Endothelial cell of umbilical vein (primary cell): ENCODE measurements around the gene ACTN3. TPM values are rescaled to one million over a fixed set of nuclear protein-coding genes. Genes with fewer than 3 reads are reported as not detected.

Source experiments
- BruUV-seq: library from RNA; stranded (reverse); fragments of 400-500 nt; replicated peaks from 2 replicates; lab custom pipeline; 2021; lab: Mats Ljungman, UMichigan
- CTCF ChIA-PET: fragments of 300-600, 350-600 bp; sonication (Branson Sonifier 250); formaldehyde crosslinking; loops from one replicate; lab custom pipeline; 2021; ENCODE audit warnings: antibody characterized with exemption, inconsistent platforms; lab: Charles Lee
- POLR2A ChIA-PET: fragments of 300-600, 350-600 bp; sonication (Branson Sonifier 250); formaldehyde crosslinking; loops from one replicate; lab custom pipeline; 2021; ENCODE audit warnings: antibody characterized with exemption, inconsistent platforms; lab: Charles Lee
- DNase-seq: peaks from one replicate; pipeline ENCODE4 v3.0.0-alpha.2; 2011; ENCODE audit warnings: low read depth, low spot score
- FAIRE-seq: peaks from 2 replicates; lab custom pipeline; 2011; peaks lifted over from hg19 to GRCh38; lab: Jason Lieb, UNC
- H2AFZ ChIP-seq: 2 replicates; pipeline ENCODE4 v1.6.0; 2012; ENCODE audit warnings: low read depth, low read length, control low read depth, inconsistent platforms
- H3K27ac ChIP-seq: 2 replicates; pipeline ENCODE4 v1.5.1; 2011; ENCODE audit warnings: low read depth, mild to moderate bottlenecking, control low read depth, low read length, moderate library complexity; ENCODE audit not compliant: insufficient read depth
- H3K27me3 ChIP-seq, 2 experiments: 2 replicates each; pipeline versions ENCODE4 v1.6.0 to v1.6.1; 2011; ENCODE audit warnings: low read length in 2 of 2, mixed read lengths in 1 of 2; ENCODE audit not compliant: control insufficient read depth in 2 of 2, insufficient read depth in 2 of 2
- H3K36me3 ChIP-seq, 2 experiments: 2 replicates in 1 of 2; 3 replicates in 1 of 2; pipeline ENCODE4 v1.5.1; 2011; ENCODE audit warnings: low read length in 2 of 2, mild to moderate bottlenecking in 1 of 2, moderate library complexity in 1 of 2; ENCODE audit not compliant: control insufficient read depth in 2 of 2, insufficient read depth in 2 of 2; ENCODE audit errors: extremely low read depth in 1 of 2
- H3K4me1 ChIP-seq: 3 replicates; pipeline ENCODE4 v1.5.1; 2011; ENCODE audit warnings: mild to moderate bottlenecking, low read length; ENCODE audit not compliant: control insufficient read depth, insufficient read depth; ENCODE audit errors: extremely low read depth
- H3K4me2 ChIP-seq: 2 replicates; pipeline ENCODE4 v1.6.1; 2011; ENCODE audit warnings: low read length, control low read depth, mixed read lengths; ENCODE audit not compliant: insufficient read depth
- H3K4me3 ChIP-seq, 3 experiments: fragments of 200-600 bp in 1 of 3; sonication (generic), shearing (Covaris generic) in 1 of 3; replicated peaks in 1 of 3; 2 replicates each; pipeline ENCODE4 v1.5.1; 2011 to 2016; ENCODE audit warnings: control low read depth in 3 of 3, low read length in 3 of 3, mild to moderate bottlenecking in 2 of 3, inconsistent platforms in 1 of 3, low read depth in 1 of 3, moderate library complexity in 1 of 3; ENCODE audit not compliant: insufficient read depth in 1 of 3
- H3K79me2 ChIP-seq: 2 replicates; pipeline ENCODE4 v1.6.0; 2012; ENCODE audit warnings: low read length, inconsistent platforms; ENCODE audit not compliant: control insufficient read depth, insufficient read depth
- H3K9ac ChIP-seq: replicated peaks from 2 replicates; pipeline ENCODE3; 2011; ENCODE audit warnings: low read length, control low read depth; ENCODE audit not compliant: insufficient read depth; ENCODE audit errors: extremely low read depth
- H3K9me1 ChIP-seq: replicated peaks from 3 replicates; pipeline ENCODE4 v1.6.0; 2011; ENCODE audit warnings: mild to moderate bottlenecking, low read length; ENCODE audit not compliant: control insufficient read depth, insufficient read depth; ENCODE audit errors: extremely low read depth
- H3K9me3 ChIP-seq: replicated peaks from 2 replicates; pipeline ENCODE4 v1.5.1; 2012; ENCODE audit warnings: low read length, inconsistent platforms; ENCODE audit not compliant: control insufficient read depth, insufficient read depth
- H4K20me1 ChIP-seq: replicated peaks from 2 replicates; pipeline ENCODE3; 2011; ENCODE audit warnings: mild to moderate bottlenecking, low read length; ENCODE audit not compliant: control insufficient read depth, insufficient read depth; ENCODE audit errors: extremely low read depth
- CTCF ChIP-seq, 2 donors: IDR thresholded peaks; 1 replicate in 1 of 2; 2 replicates in 1 of 2; pipeline ENCODE4 v1.5.1; 2011; ENCODE audit warnings: low read length in 2 of 2, mild to moderate bottlenecking in 2 of 2, moderate library complexity in 2 of 2, control low read depth in 1 of 2, inconsistent platforms in 1 of 2, low read depth in 1 of 2; ENCODE audit not compliant: insufficient read depth in 1 of 2; ENCODE audit errors: extremely low read depth in 1 of 2
- EZH2 ChIP-seq: IDR thresholded peaks from 2 replicates; pipeline ENCODE4 v1.6.1; 2012; ENCODE audit warnings: borderline replicate concordance, low read depth, mild to moderate bottlenecking, moderate library complexity, low read length, inconsistent platforms; ENCODE audit not compliant: severe bottlenecking
- FOS ChIP-seq: IDR thresholded peaks from 2 replicates; pipeline ENCODE4 v1.6.1; 2011; ENCODE audit warnings: mild to moderate bottlenecking, low read length, moderate library complexity, borderline replicate concordance; ENCODE audit not compliant: insufficient read depth
- GATA2 ChIP-seq: IDR thresholded peaks from 2 replicates; pipeline ENCODE4 v1.7.0; 2011; ENCODE audit warnings: low read depth, mild to moderate bottlenecking, moderate library complexity, mixed read lengths, low read length; ENCODE audit not compliant: insufficient read length, insufficient read depth
- JUN ChIP-seq: IDR thresholded peaks from 2 replicates; pipeline ENCODE4 v1.6.1; 2011; ENCODE audit warnings: borderline replicate concordance, low read depth; ENCODE audit not compliant: insufficient read length, insufficient read depth
- MAX ChIP-seq: IDR thresholded peaks from 2 replicates; pipeline ENCODE4 v1.6.1; 2011; ENCODE audit not compliant: insufficient read depth, insufficient read length
- MYC ChIP-seq: IDR thresholded peaks from one replicate; pipeline ENCODE4 v1.6.1; 2011; ENCODE audit warnings: mild to moderate bottlenecking, low read depth, low read length
- POLR2A ChIP-seq: IDR thresholded peaks from 2 replicates; pipeline ENCODE4 v1.6.1; 2012; ENCODE audit warnings: low read depth, mild to moderate bottlenecking, control low read depth, low read length
- POLR2AphosphoS5 ChIP-seq: IDR thresholded peaks from 2 replicates; pipeline ENCODE4 v1.6.1; 2012; ENCODE audit warnings: low read depth, mild to moderate bottlenecking, control low read depth, low read length, moderate library complexity; ENCODE audit not compliant: insufficient read depth
- dilution Hi-C: fragments of 300-500 bp; cut with MboI; formaldehyde crosslinking; loops from one replicate; pipeline ENCODE4 v1.15.0; 2019; ENCODE audit warnings: low sequenced_read_pairs; ENCODE audit not compliant: extremely low pct_ligation_motif_present
- intact Hi-C: fragments of 100-400 bp; cut with micrococcal nuclease; formaldehyde crosslinking; loops from one replicate; pipeline ENCODE4 v1.10.0; 2022
- polyA plus RNA-seq, 4 experiments: library from polyadenylated mRNA; depleted of rRNA in 3 of 4; stranded (reverse) in 3 of 4; unstranded in 1 of 4; fragments of >200 nt; gene quantifications; 2 replicates each; pipeline versions ENCODE4 v1.2.1 to v1.2.3, GENCODE V29; 2011 to 2012; ENCODE audit warnings: missing spikeins in 1 of 4
- total RNA-seq: library from RNA; stranded (reverse); gene quantifications from 2 replicates; pipeline ENCODE4 v1.2.3, GENCODE V29; 2021

Gene ACTN3
- total and polyA plus RNA-seq, 2 donors (not counting 3 experiments of a cell fraction or from before 2014, with no cell fraction given): 0.17 to 0.18 TPM

GRCh38 chr11:66556086-66556485 is 9.4 kb downstream of the ACTN3 start:
- dilution Hi-C loops: no loop called here

More at GRCh38 chr11:66556086-66556485, 9.4 kb downstream of the ACTN3 start:
- POLR2A ChIA-PET: no interaction called here
- no peak for DNase-seq
- Histone ChIP-seq H3K9ac (no peak overlapping the region), H4K20me1 (no peaks in the 10 kb centered on the region), H3K27ac (no peak overlapping the region), H2AFZ (no peak overlapping the region), H3K36me3 (no peaks in the 10 kb centered on the region), H3K4me3 (no peak overlapping the region), H3K79me2 (no peaks in the 10 kb centered on the region), H3K9me1 (no peaks in the 10 kb centered on the region), H3K9me3 (no peaks in the 10 kb centered on the region), H3K4me2 (no peak overlapping the region), H3K27me3 (peaks cover 5 to 6% of the 10 kb centered on the region in 2 experiments), H3K4me1 (no peaks in the 10 kb centered on the region)
- no peak for FAIRE-seq
- no TSS peak for BruUV-seq
- no peak for TF ChIP-seq POLR2A
- TF ChIP-seq POLR2AphosphoS5: no peak
- TF ChIP-seq JUN: no peak
- TF ChIP-seq FOS: no peak
- TF ChIP-seq EZH2: no peak
- TF ChIP-seq GATA2: no peak
- no peak for TF ChIP-seq CTCF (IDR thresholded peaks at IDR 0.05; ENCODE audit: extremely low read depth in 1 of 2, insufficient read depth in 1 of 2, low read depth in 1 of 2, low read length in 2 of 2)
- no peak for TF ChIP-seq MAX
- TF ChIP-seq MYC: no peak
- intact Hi-C loops: no loop called here
- CTCF ChIA-PET: interaction anchor here (1.0 kb wide), 1 partner anchor 122 kb away, joined by 3 read pairs; no protein-coding TSS in a partner anchor
